Mammary epithelial cell (primary cell): ENCODE results near the gene TRABD.

ENCODE experiments used
- EZH2 ChIP-seq: IDR thresholded peaks from 2 replicates; pipeline ENCODE4 v1.6.1; 2012; ENCODE audit warnings: low read length, inconsistent platforms, borderline replicate concordance
- TF ChIP-seq, protein P1 (sequence below), 2 donors: IDR thresholded peaks in 1 of 2; conservative IDR thresholded peaks in 1 of 2; 2 replicates each; pipeline ENCODE4 v1.5.1; 2011 to 2012; ENCODE audit warnings: inconsistent platforms in 2 of 2, low read length in 2 of 2, mild to moderate bottlenecking in 2 of 2, control low read depth in 1 of 2, low read depth in 1 of 2; ENCODE audit not compliant: insufficient read depth in 1 of 2; ENCODE audit errors: extremely low read depth in 1 of 2

DNA sequence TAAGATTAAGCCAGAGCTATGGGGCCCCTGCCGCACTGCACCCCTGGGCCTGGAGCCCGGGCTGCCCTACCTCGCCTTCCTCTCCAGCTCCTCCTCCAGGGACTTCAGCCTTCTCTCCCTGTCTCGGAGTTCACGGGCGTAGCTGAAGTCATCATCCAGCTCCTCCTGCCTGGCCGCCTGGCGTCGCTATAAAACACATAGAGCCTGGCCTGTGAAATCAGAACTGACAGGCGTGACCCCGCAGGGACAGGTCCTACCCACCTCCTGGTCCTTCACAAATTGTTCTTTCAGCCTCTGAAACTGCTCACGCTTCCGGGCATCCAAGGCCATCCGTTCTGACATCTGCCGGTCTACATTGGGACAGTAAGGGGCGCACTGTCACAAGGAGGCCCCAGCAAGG is 38.4 kb downstream of the TRABD start:
- TF ChIP-seq, protein P1, sequence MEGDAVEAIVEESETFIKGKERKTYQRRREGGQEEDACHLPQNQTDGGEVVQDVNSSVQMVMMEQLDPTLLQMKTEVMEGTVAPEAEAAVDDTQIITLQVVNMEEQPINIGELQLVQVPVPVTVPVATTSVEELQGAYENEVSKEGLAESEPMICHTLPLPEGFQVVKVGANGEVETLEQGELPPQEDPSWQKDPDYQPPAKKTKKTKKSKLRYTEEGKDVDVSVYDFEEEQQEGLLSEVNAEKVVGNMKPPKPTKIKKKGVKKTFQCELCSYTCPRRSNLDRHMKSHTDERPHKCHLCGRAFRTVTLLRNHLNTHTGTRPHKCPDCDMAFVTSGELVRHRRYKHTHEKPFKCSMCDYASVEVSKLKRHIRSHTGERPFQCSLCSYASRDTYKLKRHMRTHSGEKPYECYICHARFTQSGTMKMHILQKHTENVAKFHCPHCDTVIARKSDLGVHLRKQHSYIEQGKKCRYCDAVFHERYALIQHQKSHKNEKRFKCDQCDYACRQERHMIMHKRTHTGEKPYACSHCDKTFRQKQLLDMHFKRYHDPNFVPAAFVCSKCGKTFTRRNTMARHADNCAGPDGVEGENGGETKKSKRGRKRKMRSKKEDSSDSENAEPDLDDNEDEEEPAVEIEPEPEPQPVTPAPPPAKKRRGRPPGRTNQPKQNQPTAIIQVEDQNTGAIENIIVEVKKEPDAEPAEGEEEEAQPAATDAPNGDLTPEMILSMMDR (conservative IDR thresholded peaks at IDR 0.05 in 1 of 2, IDR thresholded peaks at IDR 0.05 in 1 of 2; ENCODE audit: extremely low read depth in 1 of 2, insufficient read depth in 1 of 2, low read depth in 1 of 2, low read length in 2 of 2) = no peak
- no peak for TF ChIP-seq EZH2
